Endodermal cell (in vitro differentiated cells): ENCODE results near the gene TDRD9. TPM values are rescaled to one million over a fixed set of nuclear protein-coding genes. Genes with fewer than 3 reads are reported as not detected.

ENCODE experiments used
- DNase-seq: peaks from one replicate; pipeline ENCODE4 v3.0.0-alpha.2; 2017
- H3K27ac ChIP-seq: 2 replicates; pipeline ENCODE4 v1.5.1; 2013; ENCODE audit warnings: mild to moderate bottlenecking, low read depth, low read length, moderate library complexity
- H3K27me3 ChIP-seq: 2 replicates; pipeline ENCODE4 v1.6.1; 2013; ENCODE audit warnings: mild to moderate bottlenecking, low read length, moderate library complexity; ENCODE audit not compliant: insufficient read depth, control insufficient read depth, poor library complexity, severe bottlenecking
- H3K36me3 ChIP-seq: 2 replicates; pipeline ENCODE4 v1.7.0; 2013; ENCODE audit warnings: mild to moderate bottlenecking, low read length, moderate library complexity; ENCODE audit not compliant: control insufficient read depth, insufficient read depth
- H3K4me1 ChIP-seq: one replicate; pipeline ENCODE4 v1.7.0; 2013; ENCODE audit warnings: low read length; ENCODE audit not compliant: control insufficient read depth, insufficient read depth
- H3K4me3 ChIP-seq: 2 replicates; pipeline ENCODE4 v1.5.1; 2013; ENCODE audit warnings: mild to moderate bottlenecking, low read length, moderate library complexity
- H3K9ac ChIP-seq: 2 replicates; pipeline ENCODE4 v1.6.1; 2013; ENCODE audit warnings: mild to moderate bottlenecking, low read length, moderate library complexity; ENCODE audit not compliant: poor library complexity, severe bottlenecking; ENCODE audit errors: extremely low read depth
- H3K9me3 ChIP-seq: 2 replicates; pipeline ENCODE4 v1.6.1; 2013; ENCODE audit warnings: mild to moderate bottlenecking, low read length, moderate library complexity; ENCODE audit not compliant: control insufficient read depth
- H3K27ac Mint-ChIP-seq: 2 replicates; pipeline ENCODE4 v1.8.0; 2020; ENCODE audit warnings: mixed read lengths
- H3K27me3 Mint-ChIP-seq: 2 replicates; pipeline ENCODE4 v1.8.0; 2021; ENCODE audit warnings: mild to moderate bottlenecking, mixed read lengths; ENCODE audit not compliant: insufficient read depth
- H3K36me3 Mint-ChIP-seq: 2 replicates; pipeline ENCODE4 v1.8.0; 2020; ENCODE audit warnings: low read depth, mixed read lengths
- H3K4me1 Mint-ChIP-seq: 2 replicates; pipeline ENCODE4 v1.8.0; 2020; ENCODE audit warnings: mixed read lengths
- H3K4me3 Mint-ChIP-seq: 2 replicates; pipeline ENCODE4 v1.8.0; 2020; ENCODE audit warnings: mild to moderate bottlenecking, moderate library complexity, mixed read lengths
- H3K9me3 Mint-ChIP-seq: 2 replicates; pipeline ENCODE4 v1.8.0; 2020; ENCODE audit warnings: mild to moderate bottlenecking, mixed read lengths
- CTCF ChIP-seq: fragments of 200-600 bp; sonication (generic); conservative IDR thresholded peaks from 2 replicates; pipeline ENCODE4 v1.5.0; 2021; ENCODE audit warnings: antibody characterized with exemption, mild to moderate bottlenecking
- WGBS, 2 experiments: methylation state at CpG; one replicate each; pipeline versions ENCODE4 v1.1.5 to v1.1.7; 2013; ENCODE audit warnings: missing lambda C conversion rate in 2 of 2, mixed read lengths in 1 of 2; ENCODE audit not compliant: insufficient coverage in 1 of 2, insufficient read length in 1 of 2; 5-methylcytosine and 5-hydroxymethylcytosine counted together
- total RNA-seq, 2 donors: library from RNA; stranded (reverse); fragmentation: NEBNext Ultra II Directional in 1 of 2; extraction: Animal tissue kit (Norgen Biotek cat#: 25700) in 1 of 2; gene quantifications; 2 replicates in 1 of 2; 3 replicates in 1 of 2; pipeline ENCODE4 v1.2.1, GENCODE V29; 2021

The TDRD9 gene
- total RNA-seq, 2 donors from 2014 or later: not detected

- DNase-seq: peak; percentile 73
- WGBS, 2 experiments: 85% methylated on average over 4 of the region's 4 CpGs
These were observed 72.7 kb downstream of the TDRD9 start for GRCh38 chr14:104001003-104001402.

GRCh38 chr14:104003616-104004015, 75.4 kb downstream of the TDRD9 start:
- Mint-ChIP-seq H3K27me3 (peaks cover 16% of the 10 kb centered on the region), H3K4me1 (no peaks in the 10 kb centered on the region), H3K4me3 (no peak overlapping the region), H3K36me3 (no peaks in the 10 kb centered on the region), H3K27ac (no peak overlapping the region), H3K9me3 (no peaks in the 10 kb centered on the region)
- no peak for DNase-seq
- Histone ChIP-seq H3K36me3 (no peaks in the 10 kb centered on the region), H3K9ac (no peak overlapping the region), H3K9me3 (no peaks in the 10 kb centered on the region), H3K27ac (no peak overlapping the region), H3K4me1 (no peaks in the 10 kb centered on the region), H3K4me3 (no peak overlapping the region), H3K27me3 (peaks cover 20% of the 10 kb centered on the region)
- no peak for TF ChIP-seq CTCF
- WGBS, 2 experiments: 91 to 92% methylated on average over 4 to 6 of the region's 6 CpGs

More at GRCh38 chr14:104001003-104001402, 72.7 kb downstream of the TDRD9 start:
- Histone ChIP-seq H3K9ac (no peak overlapping the region), H3K9me3 (no peaks in the 10 kb centered on the region), H3K4me1 (no peaks in the 10 kb centered on the region), H3K27ac (no peak overlapping the region), H3K27me3 (peaks cover 14% of the 10 kb centered on the region), H3K36me3 (no peaks in the 10 kb centered on the region), H3K4me3 (no peak overlapping the region)
- no peak overlapping the region for H3K4me3 Mint-ChIP-seq
- no peaks in the 10 kb centered on the region for H3K9me3 Mint-ChIP-seq
- peak; percentile 83 for TF ChIP-seq CTCF
- no peaks in the 10 kb centered on the region for H3K4me1 Mint-ChIP-seq
- peaks cover 19% of the 10 kb centered on the region for H3K27me3 Mint-ChIP-seq
- H3K36me3 Mint-ChIP-seq: no peaks in the 10 kb centered on the region
- H3K27ac Mint-ChIP-seq: no peak overlapping the region

GRCh38 chr14:104004849-104005248, 76.6 kb downstream of the TDRD9 start:
- no peak overlapping the region for H3K9ac ChIP-seq
- no CpG with 5 or more reads among the region's 1 CpG for WGBS, 2 experiments
- H3K4me3 ChIP-seq: no peak overlapping the region
- no peak for TF ChIP-seq CTCF
- no peaks in the 10 kb centered on the region for H3K4me1 ChIP-seq
- Mint-ChIP-seq H3K27me3 (peaks cover 16% of the 10 kb centered on the region), H3K4me3 (no peak overlapping the region), H3K9me3 (no peaks in the 10 kb centered on the region), H3K36me3 (no peaks in the 10 kb centered on the region), H3K27ac (no peak overlapping the region), H3K4me1 (no peaks in the 10 kb centered on the region)
- no peak for DNase-seq
- H3K27ac ChIP-seq: no peak overlapping the region
- H3K9me3 ChIP-seq: no peaks in the 10 kb centered on the region
- no peaks in the 10 kb centered on the region for H3K36me3 ChIP-seq
- peaks cover 20% of the 10 kb centered on the region for H3K27me3 ChIP-seq
